ENCODE data around the gene LMF1.
"Not testable (repeated sequence)": the region's sequence is repeated elsewhere in the genome, so short reads cannot be mapped to it uniquely, and the experiment has no call there.

LMF1 gene

DNA sequence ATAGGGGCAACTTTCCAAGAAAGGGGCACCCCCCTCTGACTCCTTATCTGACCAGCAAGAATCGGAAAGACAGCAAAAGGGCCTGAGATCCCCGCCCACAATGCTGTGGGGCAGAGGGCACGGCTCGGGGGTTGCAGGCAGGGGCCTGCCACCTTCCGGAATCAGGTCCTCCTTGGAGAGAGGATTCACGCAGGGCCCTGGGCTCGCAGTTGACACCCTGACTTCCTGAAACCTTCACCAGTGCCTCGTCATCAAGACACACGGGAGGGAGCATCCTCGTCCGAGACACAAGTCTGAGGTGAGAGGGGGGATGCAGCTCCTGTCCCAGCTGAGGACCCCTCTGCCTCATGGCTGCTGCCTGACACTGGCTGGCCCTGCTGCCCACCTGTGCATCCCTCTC is 81.2 kb downstream of the LMF1 start:
- DNase-seq = no peak

DNA sequence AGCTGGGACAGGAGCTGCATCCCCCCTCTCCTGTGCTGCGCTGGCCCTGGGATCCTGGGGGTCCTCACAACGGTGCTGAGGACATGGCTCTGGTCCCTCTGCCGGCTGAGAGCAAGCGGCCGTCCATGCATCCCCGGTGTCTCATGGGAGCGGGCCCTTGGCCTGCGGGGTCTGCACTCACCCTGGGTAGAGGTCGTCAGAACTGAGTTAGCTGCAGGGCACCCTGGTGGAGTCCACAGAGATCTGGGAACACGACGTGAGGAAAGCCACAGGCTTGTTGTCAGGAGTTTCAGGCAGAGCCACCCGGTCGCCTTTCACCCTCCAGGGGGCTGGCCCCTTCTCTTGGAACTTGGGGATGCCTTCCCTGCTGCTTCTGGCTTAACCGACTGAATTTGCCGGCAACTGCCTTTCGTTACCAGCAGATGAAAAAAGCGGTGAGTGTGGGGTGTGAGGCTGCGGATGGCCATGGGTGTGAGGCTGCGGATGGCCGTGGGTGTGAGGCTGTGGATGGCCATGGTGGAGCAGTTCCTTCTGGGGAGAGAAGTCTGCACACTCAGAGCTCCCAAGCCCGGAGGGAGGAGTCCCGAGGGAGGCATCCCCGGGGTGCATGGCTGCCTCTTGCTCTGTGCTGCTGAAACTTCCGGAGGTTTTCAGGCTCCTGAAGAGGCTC is 81.7 kb downstream of the LMF1 start:
- DNase-seq = no peak

DNA sequence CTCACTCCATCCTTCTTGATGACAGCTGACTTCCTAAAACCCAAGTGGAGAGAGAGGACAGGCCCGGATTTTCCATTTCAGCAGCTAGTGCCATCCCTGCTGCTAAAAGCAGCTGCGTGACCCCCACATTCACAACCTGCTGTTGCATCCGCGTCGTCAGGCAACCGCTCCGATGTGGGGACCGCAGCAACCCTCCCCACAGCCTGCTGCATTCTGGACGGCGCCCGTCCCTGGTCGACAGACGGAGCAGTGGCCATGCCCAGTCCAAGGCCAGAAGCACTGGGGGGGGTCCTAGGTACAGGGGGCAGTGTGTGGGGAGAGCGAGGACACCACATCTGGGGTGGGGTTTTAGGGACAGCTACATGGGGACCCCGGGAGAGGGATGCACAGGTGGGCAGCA is 82.3 kb downstream of the LMF1 start:
- DNase-seq = not testable (repeated sequence)

DNA sequence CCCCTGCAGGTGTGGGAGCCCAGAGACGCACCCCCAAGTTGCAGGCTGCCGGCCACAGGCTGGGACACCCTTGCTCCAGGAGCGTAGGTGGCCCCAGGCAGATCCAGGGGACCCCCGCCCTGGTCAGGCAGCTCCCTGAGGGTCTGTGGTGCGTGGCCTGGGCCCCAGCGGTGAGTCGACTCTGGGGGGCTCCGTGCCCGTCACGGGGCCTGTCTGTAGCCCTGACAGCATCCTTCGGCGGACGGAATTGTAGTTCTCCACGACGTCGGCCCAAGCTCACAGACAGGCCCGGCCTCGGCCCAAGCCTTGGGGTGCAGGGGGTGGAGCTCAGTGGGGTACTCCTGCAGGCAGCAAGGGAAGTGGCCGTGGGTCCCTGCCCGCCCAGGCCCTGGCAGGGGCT is 82.9 kb downstream of the LMF1 start:
- DNase-seq = no peak

DNA sequence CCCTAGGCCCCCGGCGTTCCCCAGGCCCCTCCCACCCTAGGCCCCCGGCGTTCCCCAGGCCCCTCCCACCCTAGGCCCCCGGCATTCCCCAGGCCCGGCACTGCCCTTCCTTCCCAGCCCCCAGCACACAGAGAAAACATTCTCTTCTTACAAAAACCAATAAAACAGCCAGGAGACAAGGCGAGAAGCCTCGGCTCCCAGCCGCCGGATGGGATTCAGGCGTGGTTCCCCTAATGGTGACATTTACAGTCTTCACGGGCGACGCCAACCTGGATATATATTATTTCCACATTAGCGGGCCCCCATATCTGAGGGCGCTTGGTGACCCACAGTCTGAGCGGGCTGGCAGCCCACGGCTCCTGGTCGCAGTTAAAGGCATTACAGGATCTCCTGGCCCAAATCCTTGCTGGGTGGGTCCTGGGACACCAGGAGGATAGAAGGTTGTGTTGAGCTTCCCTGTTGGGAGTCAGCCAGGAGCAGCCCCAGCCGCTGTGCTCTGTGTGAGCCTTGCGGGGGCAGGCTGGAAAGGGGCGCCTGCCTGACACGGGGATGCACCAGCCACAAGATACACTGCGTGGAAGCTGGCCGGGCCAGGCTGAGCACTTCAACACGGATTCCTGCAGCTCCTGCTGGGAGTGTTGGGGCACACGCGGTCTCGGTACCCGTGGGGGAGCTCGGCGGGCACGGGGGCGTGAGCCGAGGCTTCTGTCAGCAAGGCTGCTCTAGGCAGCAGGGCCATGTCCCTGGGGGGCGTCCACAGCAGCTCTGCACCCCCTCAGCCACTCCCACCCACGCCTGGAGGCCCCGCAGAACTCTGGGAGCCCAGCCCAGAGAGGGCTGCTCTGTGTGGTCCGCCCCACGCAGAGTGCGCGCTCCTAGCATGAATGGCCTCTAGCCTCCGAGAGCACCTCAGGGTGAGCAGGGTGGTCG is 83.7 kb downstream of the LMF1 start:
- DNase-seq = no peak

DNA sequence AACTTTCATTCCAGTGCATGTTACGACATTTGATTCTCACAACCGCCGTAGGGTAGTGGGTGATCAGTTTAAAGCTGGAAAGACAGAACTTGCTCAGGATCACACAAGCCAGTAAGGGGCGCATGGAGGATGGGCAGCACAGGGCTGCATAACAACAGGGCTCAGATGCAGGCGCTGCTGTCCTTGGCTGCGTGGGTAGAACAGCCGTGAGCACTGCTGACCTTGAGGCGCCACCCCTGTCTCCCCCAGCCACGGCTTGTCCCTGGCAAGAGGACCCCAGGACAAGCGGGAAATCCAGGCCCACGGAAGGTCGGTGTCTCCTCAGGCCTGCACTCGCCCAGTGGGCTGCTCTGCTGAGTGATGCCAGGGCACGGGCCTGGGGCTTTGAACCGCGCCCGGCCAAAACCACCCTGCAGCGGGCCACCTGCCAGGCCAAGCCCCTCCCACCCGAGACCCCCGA is 84.7 kb downstream of the LMF1 start:
- DNase-seq = no peak

DNA sequence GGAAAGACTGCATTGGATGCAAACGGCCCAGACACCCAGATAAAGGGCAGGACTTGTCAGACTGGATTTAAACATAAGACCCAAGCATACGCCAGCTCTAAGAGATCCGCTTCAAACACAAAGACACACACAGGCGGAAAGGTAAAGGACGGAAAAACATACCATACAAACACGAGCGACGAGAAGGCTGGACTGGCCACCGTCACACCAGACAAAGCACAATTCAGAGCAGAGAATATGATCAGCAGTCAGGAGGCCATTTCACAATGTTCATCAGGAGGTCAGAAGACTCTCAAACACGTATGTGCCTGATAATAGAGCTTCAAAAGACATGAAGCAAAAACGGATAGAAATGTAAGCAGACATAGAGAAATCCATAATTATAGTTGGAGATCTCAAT is 85.4 kb downstream of the LMF1 start:
- no peak for DNase-seq

DNA sequence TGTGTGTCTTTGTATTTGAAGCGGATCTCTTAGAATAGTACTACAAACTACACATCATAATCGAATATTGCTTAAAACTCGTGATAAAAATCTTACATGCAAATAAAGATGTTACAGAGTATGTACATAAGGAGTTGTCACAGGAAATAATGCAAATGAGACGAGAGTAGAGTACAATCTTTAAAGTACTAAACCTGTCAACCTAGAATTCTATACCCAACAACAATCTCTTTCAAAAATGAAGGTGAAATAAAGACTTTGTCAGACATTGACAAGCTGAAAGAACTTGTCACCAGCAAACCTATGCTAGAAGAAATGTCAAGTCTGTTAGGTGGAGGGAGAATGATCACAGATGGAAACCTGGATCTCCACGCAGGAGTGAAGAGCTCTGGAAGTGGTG is 86.6 kb downstream of the LMF1 start:
- no peak for DNase-seq

DNA sequence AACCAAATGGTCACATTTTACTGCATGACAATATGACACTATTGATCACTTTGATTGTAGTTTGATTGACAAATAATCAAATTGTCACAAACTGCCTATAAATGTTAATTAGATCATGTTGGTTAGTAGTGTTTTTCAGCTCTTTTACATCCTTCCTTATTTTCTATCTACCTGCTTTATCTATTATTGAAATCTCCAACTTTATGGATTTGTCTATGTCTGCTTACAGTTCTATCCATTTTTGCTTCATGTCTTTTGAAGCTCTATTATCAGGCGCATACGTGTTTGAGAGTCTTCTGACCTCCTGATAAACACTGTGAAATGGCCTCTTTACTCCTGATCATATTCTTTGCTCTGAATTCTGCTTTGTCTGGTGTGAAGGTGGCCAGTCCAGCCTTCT is 87.0 kb downstream of the LMF1 start:
- no peak for DNase-seq

DNA sequence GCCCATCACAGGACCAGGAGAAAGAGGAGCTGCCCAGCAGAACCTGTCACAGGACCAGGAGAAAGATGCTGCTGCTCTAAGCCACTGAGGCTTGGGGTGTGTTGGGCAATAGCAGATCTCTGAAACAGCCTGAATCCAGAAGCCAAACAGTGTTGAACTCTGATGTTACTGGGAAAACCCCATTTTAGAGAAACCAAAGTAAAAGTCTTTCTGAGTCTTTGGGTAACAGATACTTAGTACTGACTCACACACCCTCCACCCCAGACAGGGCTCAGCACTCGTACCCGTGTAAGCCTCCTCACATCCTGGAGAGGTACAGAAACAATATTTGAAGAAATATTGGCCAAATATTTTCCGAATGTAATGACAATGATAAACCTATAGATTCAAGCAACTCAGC is 87.4 kb downstream of the LMF1 start:
- DNase-seq = no peak

DNA sequence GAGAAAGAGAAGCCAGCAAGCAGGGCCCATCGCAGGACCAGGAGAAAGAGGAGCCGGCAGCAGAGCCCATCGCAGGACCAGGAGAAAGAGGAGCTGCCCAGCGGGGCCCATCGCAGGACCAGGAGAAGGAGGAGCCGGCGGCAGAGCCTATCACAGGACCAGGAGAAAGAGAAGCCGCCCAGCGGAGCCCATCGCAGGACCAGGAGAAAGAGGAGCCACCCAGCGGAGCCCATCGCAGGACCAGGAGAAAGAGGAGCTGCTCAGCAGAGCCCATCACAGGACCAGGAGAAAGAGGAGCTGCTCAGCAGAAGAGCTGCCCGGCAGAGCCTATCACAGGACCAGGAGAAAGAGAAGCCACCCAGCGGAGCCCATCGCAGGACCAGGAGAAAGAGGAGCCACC is 88.1 kb downstream of the LMF1 start:
- not testable (repeated sequence) for DNase-seq

DNA sequence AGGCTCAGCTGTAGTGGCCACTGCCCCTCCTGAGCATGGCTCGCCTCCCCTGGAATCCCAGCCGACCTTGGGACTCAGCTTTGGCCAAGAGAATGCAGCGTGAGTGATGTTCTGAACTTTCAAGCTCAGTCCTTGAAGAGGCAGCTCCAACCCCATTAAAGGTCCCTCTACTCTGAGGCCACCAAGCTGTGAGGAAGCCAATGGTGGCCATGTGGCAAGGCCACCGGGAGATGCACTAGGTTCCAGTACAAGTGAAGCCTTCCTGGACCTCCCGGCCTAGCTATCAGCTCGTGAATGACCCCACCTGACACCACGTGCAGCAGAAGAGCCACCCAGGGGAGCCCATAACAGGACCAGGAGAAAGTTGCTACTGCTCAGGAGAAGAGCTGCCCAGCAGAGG is 88.5 kb downstream of the LMF1 start:
- no peak for DNase-seq

DNA sequence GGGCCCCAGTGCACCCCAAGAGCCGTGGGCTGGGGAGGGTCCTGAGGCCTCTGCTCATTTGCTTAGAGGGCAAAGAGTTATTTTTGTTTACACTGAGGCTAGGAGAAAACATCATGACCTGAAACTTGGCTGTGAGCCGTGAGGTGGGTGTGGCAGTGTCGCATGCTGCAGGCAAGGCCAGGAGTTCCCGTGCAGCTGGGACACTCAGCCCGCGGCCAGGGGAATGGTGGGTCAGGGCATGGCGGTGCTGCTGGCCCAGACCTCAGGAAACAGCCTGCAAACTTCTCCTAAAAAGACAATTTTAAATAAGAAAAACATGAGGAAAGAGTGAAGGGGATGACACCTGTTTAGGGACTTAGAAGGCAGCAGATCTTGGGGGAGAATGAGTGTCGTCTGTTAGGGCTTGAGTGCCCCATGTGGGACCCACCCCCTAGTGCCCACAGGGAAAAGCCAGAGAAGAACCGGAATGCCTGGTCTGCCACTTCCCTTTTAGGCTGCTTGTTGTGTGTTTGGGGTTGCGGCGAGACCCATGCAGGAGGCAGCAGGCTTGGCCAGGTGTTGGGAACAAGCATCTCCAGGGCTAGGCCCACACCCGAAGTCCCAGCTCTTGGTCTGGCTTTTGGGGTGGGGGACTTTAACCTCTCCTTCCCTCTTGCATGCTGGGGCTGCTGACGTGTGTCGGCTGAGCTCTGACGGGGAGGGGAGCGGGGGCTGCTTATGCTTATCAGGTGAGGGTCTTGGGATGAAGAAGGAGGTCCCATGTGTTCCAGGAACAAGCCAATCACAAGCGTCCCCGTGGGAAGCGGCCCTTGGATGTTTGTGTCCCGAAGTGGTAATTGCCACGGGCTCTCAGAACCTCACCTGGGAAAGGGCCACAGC is 89.3 kb downstream of the LMF1 start:
- no peak for DNase-seq

DNA sequence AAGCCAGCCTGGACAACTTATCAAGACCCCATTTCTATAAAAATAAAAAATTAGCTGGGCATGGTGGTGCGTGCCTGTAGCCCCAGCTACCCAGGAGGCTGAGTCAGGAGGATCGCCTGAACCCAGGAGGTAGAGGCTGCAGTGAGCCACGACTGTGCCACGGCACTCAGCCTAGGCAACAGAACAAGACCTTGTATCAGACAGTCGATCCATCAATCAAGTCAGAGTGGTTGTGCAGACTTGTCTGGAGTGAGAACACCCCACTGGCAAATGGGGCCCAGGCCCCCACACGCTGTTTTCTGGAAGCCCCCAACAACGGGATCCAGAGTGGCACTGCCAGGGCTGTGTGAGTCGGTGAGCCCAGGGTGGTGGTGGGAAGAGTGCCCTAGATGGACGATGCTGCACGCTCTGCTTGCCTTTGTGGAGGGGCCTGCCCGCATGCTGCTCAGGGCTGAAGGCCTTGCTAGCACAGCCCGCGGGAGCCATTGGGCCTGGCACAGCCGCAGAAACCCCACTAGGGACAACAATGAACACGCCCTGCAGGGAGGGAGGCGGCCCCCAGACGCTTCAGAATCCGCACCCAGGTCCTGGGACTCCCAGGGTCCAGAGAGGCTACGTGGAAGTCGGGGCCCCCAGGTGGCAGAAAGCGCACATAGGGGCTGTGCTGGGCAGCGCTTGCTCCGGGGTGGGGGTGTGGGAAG is 90.2 kb downstream of the LMF1 start:
- DNase-seq = no peak

DNA sequence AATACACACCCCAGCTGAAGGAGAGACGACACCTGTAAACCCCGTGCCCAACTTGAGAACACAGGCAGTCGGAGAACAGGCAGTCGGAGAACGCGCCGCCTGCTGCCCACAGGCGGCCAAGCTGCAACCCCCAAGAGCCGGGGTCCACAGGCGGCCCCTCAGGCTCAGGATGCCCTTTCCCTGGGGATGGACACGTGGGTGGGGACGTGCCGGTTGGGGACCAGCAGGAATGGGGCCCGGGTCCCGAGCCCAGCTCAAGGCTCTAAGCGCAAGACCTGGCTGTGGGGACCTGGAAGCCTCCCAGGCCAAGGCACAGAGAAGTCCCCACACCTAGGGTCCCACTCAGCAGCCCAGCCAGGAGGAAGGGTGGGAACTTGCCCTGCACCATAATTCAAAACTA is 90.8 kb downstream of the LMF1 start:
- no peak for DNase-seq

DNA sequence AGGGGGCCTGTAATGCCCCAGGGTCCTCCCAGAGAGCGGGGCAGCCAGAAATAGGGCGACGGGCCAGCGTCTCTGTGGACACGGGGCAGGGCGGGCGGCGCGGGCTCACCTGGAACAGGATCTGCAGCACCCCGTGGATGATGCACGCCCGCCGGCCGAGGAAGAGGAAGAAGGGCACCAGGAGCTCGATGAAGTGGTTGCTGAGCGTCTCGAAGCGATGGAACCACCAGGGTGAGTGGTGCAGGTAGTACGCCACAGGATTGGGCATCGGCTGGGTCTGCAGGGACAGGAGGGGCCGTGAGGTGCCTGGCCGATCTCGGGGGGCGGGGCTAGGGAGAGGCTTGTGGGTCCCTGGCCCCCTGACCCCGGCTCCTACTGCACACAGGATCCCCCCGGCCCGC is 91.3 kb downstream of the LMF1 start:
- no peak for DNase-seq

DNA sequence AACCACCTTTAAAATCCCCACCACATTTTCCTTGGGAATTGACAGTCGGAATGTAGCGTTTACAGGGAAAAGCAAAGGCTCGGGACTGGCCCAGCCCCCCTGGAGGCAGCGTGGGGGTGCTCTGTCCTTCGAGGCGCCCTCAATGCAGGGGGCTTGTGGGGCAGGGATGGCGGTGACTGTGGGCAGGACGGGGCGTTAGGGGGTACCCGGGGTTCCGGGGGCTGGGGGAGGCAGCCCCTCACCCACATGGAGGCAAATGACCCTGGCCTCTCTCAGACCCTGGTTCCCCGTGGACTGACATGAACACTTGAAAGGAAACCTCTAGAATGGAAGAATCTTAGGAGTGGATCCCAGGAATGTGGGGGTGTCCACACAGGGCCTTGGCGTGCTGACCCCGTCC is 91.9 kb downstream of the LMF1 start:
- no peak for DNase-seq

DNA sequence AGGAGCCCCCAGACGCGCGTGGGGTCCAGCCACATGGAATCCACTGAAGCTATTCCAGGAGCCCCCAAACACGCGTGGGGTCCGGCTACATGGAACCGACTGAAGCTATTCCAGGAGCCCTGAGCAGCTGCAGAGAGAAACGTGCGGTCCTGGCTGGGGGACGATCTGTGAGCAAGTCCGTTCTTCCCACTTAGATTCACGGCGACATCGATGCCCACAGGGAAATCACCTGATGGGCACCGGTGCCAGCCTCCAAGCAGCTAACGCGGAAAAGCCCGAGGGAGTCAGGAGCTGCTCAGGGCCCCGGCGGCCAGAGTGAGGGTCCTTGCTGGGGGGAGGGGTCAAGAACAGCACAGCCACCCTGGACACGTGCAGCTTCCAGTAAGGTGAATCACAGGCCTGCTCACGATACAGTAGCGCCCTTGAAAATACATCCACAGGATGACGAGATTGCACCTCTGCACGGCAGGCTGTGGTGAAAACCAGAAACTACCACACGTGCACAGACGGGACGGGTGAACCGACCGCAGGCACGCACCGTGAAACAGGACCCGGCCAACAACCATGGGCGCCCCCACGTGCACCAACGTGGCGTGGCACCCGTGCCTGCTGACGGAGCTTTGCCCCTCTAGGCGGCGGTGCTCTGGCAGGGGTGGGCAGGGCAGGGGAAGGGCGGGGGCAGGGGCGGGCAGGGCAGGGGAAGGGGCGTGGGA is 92.6 kb downstream of the LMF1 start:
- no peak for DNase-seq

DNA sequence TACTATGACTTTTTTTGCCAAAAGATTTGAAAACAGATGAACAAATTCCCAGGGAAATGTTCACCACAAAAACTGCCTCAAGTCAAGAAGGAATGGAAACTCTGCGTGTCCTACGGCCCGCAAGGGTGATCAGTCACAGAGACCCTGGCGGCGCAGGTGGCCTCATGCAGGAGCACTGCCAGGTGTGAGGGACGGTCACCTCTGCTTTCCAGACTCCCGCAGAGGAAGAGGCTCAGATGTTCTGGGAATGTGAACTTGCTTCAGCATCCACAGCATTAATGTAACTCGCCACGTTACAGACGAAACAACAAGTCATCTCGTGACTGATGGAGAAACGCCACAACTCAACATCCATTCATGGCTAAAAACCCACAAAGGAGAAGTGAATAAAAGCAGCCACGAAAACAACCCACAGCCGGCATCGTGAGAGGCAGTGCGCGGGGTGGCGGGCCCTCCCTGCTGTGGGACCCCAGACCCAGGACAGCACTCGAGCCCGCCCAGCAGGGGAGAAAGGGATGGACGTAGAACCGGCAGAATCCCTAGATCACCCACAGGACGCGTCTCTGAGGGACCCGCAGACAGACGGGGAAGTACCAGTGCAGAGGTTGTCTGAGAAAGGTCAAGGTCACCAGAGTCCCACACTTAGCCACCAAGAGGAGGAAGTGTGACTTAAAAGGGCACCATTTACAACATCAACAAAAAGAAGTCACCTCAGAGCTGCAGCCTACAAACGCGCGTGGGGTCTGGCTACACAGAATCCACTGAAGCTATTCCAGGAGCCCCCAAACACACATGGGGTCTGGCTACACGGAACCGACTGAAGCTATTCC is 93.3 kb downstream of the LMF1 start:
- no peak for DNase-seq

DNA sequence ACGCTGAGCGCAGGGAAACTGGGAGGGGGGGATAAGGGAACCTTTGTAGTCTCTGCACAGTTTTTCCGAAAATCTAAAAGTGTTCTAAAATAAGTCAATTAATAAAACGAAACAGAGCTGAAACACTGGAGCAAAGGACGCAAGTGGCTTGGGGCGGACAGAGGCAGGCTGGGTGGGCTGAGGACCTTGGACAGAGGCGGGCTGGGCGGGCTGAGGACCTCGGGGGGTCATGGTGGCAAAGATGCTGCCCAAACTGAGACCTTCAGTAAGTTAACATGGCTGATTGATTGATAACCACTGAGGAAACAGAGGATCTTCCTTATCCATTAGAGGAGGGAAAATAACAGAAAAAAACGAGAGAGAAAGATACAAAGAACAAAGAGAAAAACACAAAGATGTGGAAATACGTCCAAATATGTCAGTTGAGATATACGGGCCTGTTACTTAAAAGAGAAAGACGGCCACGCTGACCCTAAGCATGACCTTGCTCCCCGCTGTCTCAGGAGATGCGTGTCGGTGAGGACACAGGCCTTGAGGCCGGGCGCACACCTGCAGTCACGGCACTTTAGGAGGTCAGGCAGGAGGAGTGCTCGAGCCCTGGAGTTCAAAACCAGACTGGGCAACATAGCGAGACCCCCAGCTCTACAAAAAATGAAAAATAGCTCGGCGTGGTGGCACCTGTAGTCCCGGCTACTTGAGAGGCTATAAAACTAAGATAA is 94.1 kb downstream of the LMF1 start:
- no peak for DNase-seq

DNA sequence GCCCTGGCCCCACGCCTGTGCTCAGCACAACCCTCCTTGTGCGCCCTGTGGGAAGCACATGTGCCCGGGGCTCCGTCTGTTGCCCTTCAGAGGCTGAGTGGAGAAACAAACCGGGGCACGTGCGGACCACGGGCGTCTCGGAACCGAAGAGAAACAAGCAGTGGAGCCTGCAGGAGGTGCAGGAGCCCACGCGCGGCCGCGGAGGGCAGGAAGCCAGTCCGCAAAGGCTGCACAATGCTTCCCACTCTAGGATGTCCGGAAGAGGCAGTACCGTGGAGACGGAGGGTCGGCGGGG is 94.8 kb downstream of the LMF1 start:
- DNase-seq = no peak

Data from CD4-positive, alpha-beta T cell treated with Interleukin-1 beta for 1 hour (primary cell).